Activated naive CD4-positive, alpha-beta T cell treated with anti-CD3 and anti-CD28 coated beads, Interleukin-2, amount 50 U/mL, for 72 hours (primary cell): ENCODE results near the gene JMJD1C. TPM values are rescaled to one million over a fixed set of nuclear protein-coding genes. Genes with fewer than 3 reads are reported as not detected.

Experiments used
- ATAC-seq, 2 donors: fragments of 150-1000 bp; cut with Tn5 transposase; 2 replicates each; pipeline ENCODE4 v1.10.0; 2021; ENCODE audit warnings: mild to moderate bottlenecking in 2 of 2, moderate library complexity in 2 of 2
- DNase-seq, 2 donors: peaks; one replicate each; pipeline ENCODE4 v3.0.0; 2021 to 2022; ENCODE audit warnings: low spot score in 2 of 2
- H3K27ac Mint-ChIP-seq, 2 donors: one replicate each; pipeline ENCODE4 v1.8.0; 2022; ENCODE audit warnings: mild to moderate bottlenecking in 2 of 2, mixed read lengths in 2 of 2
- H3K36me3 Mint-ChIP-seq, 2 donors: one replicate each; pipeline ENCODE4 v1.8.0; 2022; ENCODE audit warnings: mixed read lengths in 2 of 2
- H3K9me3 Mint-ChIP-seq, 2 donors: one replicate each; pipeline ENCODE4 v1.8.0; 2022; ENCODE audit warnings: mixed read lengths in 2 of 2
- total RNA-seq, 2 donors: library from RNA; stranded (reverse); gene quantifications; one replicate each; pipeline ENCODE4 v1.2.3, GENCODE V29; 2022

JMJD1C gene
- total RNA-seq, 2 donors from 2014 or later = 62.5 to 68.7 TPM

GRCh38 chr10:63491588-63492316 lies 26.0 kb upstream of the JMJD1C start:
- Mint-ChIP-seq H3K36me3 (no peaks in the 10 kb centered on the region), H3K27ac (no peak overlapping the region), H3K9me3 (no peaks in the 10 kb centered on the region)
- DNase-seq (no peak), ATAC-seq (no peak)

DNA sequence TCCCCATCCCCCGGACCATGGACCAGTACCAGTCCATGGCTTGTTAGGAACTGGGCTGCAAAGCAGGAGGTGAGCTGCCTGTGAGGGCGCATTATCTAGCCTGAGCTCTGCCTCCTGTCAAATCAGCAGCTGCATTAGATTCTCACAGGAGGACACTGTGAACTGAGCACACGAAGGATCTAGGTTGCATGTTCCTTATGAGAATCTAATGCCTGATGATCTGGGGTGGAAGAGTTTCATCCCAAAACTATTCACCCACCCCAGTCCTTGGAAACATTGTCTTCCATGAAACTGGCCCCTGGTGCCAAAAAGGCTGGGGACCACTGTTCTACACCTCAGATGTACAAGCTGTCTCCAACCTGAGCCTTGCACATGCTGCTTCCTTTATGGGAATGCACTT lies 24.1 kb upstream of the JMJD1C start:
- Mint-ChIP-seq H3K27ac (no peak overlapping the region), H3K9me3 (no peaks in the 10 kb centered on the region), H3K36me3 (no peaks in the 10 kb centered on the region)
- DNase-seq = no peak
- ATAC-seq = no peak

DNA sequence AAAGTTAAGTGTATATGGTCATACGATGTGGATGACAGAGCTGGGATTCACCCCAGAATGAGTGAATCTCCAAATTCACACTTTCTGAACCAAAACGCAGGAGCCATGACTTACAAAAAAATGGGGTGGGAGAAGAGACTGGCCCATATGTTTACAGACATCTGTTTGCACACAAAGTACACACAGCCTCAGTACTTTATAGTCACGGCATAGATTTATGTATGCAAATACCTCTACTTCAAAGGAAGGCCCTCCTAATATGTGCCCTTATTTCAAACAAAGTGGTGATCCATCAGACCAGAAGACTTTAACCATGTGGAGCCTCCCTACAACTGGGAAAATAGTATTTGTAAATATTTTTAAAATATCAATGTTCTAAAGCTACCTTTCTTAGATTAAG lies 22.2 kb upstream of the JMJD1C start:
- Mint-ChIP-seq H3K9me3 (no peaks in the 10 kb centered on the region), H3K36me3 (no peaks in the 10 kb centered on the region), H3K27ac (no peak overlapping the region)
- ATAC-seq (no peak), DNase-seq (no peak)

DNA sequence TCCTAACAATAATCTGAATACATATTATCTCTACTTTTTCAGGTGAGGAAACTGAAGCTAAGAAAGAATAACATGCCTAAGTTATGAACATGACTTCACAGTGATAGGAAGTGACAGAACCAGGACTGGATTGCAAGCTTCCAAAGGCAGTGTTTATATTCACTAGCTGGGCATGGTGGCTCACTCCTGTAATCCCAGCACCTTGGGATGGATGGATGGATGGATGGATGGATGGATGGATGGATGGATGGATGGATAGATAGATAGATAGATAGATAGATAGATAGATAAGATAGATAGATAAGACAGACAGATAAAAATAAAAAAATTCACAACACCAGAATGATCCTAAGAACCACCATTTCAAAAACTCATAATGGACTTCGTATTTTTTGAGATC lies 18.2 kb upstream of the JMJD1C start:
- no peak overlapping the region for H3K27ac Mint-ChIP-seq
- DNase-seq (no peak), ATAC-seq (no peak)
- no peaks in the 10 kb centered on the region for H3K36me3 Mint-ChIP-seq
- H3K9me3 Mint-ChIP-seq = no peaks in the 10 kb centered on the region

DNA sequence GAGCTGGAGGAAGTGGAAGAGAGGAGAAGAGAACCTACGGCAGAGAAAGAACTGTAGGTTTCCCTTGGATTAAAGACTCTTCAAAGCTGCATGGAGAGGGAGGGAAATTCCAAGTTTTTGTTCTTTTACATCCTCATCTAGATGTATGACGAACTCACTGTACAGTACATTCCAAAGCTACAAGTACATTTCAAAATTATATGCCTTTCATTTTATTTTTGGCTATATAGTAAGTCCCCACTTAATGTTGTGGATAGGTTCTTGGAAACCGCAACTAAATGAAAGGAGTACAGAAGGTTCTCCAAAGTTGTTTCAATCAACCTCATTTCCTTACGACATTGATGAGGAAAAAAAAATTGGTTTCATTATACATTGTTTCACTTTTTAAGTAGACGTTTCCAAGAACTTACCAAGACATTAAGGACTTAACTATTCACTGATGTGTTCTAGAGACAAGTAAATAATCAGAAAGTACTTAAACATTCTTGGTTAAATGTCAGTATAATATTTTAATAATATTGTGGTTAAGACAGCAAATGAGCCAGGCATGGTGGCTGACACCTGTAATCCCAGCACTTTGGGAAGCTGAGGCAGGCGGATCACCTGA lies 16.1 kb upstream of the JMJD1C start:
- no peak for DNase-seq
- no peak overlapping the region for H3K27ac Mint-ChIP-seq
- no peaks in the 10 kb centered on the region for H3K36me3 Mint-ChIP-seq
- ATAC-seq = no peak
- H3K9me3 Mint-ChIP-seq = no peaks in the 10 kb centered on the region

DNA sequence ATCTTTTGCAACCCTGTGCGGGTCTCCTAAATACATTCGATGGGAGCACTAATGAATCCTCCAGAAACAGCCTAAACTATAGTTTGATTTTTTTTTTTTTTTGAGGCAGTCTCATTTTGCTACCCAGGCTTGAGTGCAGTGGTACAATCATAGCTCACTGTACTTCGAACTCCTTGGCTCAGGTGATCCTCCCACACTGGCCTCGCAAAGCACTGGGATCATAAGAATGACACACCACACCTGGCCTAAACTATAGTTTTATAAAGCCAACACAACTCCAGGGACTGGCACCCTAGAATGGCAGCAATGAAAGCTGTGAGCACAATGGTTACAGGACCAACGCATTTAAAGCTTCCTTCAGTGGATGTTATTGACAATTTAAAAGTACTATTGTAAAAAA lies 14.5 kb upstream of the JMJD1C start:
- H3K27ac Mint-ChIP-seq = no peak overlapping the region
- H3K36me3 Mint-ChIP-seq = no peaks in the 10 kb centered on the region
- no peak for ATAC-seq
- no peaks in the 10 kb centered on the region for H3K9me3 Mint-ChIP-seq
- DNase-seq = no peak

GRCh38 chr10:63478564-63478963 lies 12.8 kb upstream of the JMJD1C start:
- no peak for ATAC-seq
- H3K9me3 Mint-ChIP-seq = no peaks in the 10 kb centered on the region

DNA sequence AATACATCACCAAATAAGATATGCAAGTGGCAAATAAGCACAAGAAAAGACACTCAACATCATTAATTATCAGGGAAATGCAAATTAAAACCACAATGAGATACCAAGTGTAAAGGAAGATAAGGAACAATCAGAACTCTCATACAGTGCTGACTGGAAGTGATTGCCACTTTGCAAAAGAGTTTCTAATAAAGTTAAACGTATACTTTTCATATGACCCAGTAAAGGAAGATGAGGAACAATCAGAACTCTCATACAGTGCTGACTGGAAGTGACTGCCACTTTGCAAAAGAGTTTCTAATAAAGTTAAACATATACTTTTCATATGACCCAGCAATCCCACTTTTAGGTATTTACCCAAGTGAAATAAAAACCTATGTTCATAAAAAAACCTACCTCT lies 12.2 kb upstream of the JMJD1C start:
- DNase-seq = no peak
- H3K27ac Mint-ChIP-seq = no peak overlapping the region
- no peaks in the 10 kb centered on the region for H3K9me3 Mint-ChIP-seq
- no peaks in the 10 kb centered on the region for H3K36me3 Mint-ChIP-seq
- no peak for ATAC-seq

More at GRCh38 chr10:63478564-63478963, 12.8 kb upstream of the JMJD1C start:
- H3K36me3 Mint-ChIP-seq = no peaks in the 10 kb centered on the region
- H3K27ac Mint-ChIP-seq = no peak overlapping the region
- no peak for DNase-seq

DNA sequence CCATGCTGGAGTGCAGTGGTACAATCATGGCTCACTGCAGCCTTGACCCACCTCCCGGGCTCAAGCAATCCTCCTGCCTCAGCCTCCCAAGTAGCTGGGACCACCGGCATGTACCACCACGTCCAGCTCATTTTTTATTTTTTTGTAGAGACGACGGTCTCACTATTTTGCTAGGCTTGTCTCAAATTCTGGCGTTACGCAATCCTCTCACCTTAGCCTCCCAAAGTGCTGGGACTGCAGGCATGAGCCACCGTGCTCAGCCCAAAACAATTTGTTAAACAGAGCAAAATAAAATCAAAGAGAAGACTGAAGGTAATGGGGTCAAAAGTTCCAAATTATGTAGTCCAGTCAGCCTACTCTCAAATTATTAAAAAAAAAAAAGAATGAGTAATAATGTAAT lies 8.7 kb upstream of the JMJD1C start:
- H3K9me3 Mint-ChIP-seq = no peaks in the 10 kb centered on the region
- DNase-seq = no peak
- no peaks in the 10 kb centered on the region for H3K36me3 Mint-ChIP-seq
- ATAC-seq = no peak
- H3K27ac Mint-ChIP-seq = no peak overlapping the region

DNA sequence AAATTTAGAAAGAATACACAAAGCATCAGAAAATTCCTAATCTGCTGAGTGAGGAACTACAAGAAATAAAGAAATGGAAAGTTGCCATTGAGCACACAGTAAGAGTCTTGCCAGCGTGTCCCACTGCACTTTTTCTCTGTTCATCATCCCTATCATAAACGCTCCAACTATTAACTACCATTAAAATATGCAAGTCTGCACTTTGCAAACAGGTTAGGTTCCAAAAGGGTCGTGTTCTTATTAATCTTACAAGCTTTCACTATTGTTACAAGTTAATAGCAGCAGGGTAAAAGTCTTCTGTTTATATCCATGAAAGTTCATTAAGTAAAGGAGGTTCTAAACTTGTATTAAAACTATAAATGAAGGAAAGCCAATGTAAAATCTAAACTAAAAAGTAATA lies 5.2 kb upstream of the JMJD1C start:
- DNase-seq = no peak
- ATAC-seq = no peak
- Mint-ChIP-seq H3K36me3 (no peaks in the 10 kb centered on the region), H3K9me3 (no peaks in the 10 kb centered on the region), H3K27ac (no peak overlapping the region)

GRCh38 chr10:63468947-63469346 lies 3.2 kb upstream of the JMJD1C start:
- no peaks in the 10 kb centered on the region for H3K36me3 Mint-ChIP-seq
- no peaks in the 10 kb centered on the region for H3K9me3 Mint-ChIP-seq
- no peak overlapping the region for H3K27ac Mint-ChIP-seq
- DNase-seq (no peak), ATAC-seq (no peak)

DNA sequence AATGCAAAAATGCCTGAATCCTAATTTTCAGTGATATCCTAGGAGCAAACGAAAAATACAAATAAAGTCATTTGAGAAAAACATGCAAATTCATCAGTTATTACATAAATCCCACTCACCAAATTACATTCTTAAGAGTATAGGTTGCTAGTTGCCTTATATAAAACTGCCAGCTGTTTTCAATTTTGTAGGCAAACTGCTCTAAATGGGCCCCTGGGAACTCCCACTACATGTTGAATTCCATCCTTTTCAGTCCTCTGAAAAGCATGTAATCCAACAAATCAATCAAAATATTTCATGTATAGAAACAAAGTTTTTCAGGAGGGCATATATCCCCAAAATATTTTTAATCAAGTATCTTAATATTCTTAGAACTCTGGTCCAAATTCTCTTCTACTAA lies 2.1 kb upstream of the JMJD1C start:
- H3K27ac Mint-ChIP-seq = no peak overlapping the region
- H3K36me3 Mint-ChIP-seq = no peaks in the 10 kb centered on the region
- no peaks in the 10 kb centered on the region for H3K9me3 Mint-ChIP-seq
- DNase-seq (no peak), ATAC-seq (no peak)

- Mint-ChIP-seq H3K36me3 (no peaks in the 10 kb centered on the region), H3K27ac (peak overlapping the region; percentile 90), H3K9me3 (no peaks in the 10 kb centered on the region)
- DNase-seq (peak in 1 of 2 donors; percentile 22), ATAC-seq (peak; percentile 17 to 39)
These were observed 563 bp upstream of the JMJD1C start for GRCh38 chr10:63466144-63466935.

DNA sequence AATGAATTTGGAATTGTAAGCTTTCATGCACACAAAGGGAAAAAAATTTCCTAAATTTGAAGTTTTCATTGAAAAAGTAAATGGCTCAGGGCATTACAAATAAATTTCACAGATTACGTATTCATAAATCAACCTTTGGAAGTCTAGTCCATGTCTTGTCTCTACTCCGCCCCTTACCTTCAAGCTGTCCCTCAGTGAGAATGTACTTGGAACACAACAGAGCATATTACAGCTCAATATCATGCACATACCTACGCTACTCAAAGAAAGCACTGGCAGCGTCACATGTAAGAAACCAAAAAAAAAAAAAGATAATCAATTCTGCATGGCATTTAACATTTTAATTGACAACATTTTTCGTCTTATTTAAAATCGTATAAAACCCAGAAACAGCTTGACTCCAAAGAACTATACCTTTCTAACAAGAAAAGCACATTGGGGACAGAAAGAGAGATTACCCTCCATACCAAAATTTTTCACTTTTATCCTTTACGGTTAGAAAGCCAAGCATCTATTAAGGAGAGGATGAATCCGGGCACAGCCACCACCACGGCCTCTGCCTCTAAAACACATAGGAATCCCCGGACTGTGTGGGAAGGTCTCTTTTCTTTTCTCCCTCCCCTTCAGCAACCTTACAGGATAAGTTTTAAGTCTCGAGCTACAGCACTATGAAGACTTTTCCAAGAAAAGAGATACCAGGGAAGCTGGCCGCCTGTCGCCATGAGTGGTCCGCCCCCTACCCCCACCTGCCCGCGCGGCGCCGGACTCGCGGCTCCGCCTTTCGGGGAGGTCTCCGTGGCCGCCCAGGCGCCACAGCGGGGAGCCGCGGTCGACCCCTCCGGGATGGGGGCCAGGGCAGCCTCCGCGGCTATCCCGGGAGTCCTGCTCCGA lies 1.1 kb downstream of the JMJD1C start:
- Mint-ChIP-seq H3K9me3 (no peaks in the 10 kb centered on the region), H3K27ac (peak overlapping the region in 1 of 2 donors; percentile 90), H3K36me3 (no peaks in the 10 kb centered on the region)
- DNase-seq (no peak), ATAC-seq (peak; percentile 49 to 61)

DNA sequence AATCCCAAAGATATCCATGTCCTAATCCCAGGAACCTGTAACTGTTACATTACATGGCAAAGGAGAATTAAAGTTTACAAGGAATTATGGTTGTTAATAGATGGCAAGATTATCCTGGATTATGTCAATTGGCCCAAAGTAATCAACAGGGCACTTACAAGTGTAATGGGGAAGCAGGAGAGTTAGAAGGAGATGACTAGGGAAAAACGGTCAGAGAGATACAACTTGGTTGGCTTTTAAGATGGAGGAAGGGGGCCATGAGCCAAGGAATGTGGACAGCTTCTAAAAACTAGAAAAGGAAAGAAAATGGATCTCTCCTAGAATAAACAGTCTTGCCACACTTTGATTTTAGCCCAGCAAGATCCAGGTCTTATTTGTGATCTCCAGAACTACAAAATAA lies 3.3 kb downstream of the JMJD1C start:
- ATAC-seq = no peak
- H3K36me3 Mint-ChIP-seq = no peaks in the 10 kb centered on the region
- no peak for DNase-seq
- H3K9me3 Mint-ChIP-seq = no peaks in the 10 kb centered on the region
- no peak overlapping the region for H3K27ac Mint-ChIP-seq

- no peaks in the 10 kb centered on the region for H3K9me3 Mint-ChIP-seq
- no peak for ATAC-seq
These were observed 7.6 kb downstream of the JMJD1C start for GRCh38 chr10:63458177-63458576.

GRCh38 chr10:63457594-63457993 lies 8.2 kb downstream of the JMJD1C start:
- Mint-ChIP-seq H3K27ac (no peak overlapping the region), H3K9me3 (no peaks in the 10 kb centered on the region), H3K36me3 (peaks cover 0 to 7% of the 10 kb centered on the region in 2 donors)
- ATAC-seq = no peak
- no peak for DNase-seq

More at GRCh38 chr10:63458177-63458576, 7.6 kb downstream of the JMJD1C start:
- DNase-seq = no peak
- peaks cover 0 to 7% of the 10 kb centered on the region in 2 donors for H3K36me3 Mint-ChIP-seq
- no peak overlapping the region for H3K27ac Mint-ChIP-seq
